B cell (primary cell): ENCODE data around the gene MTG2. TPM values are rescaled to one million over a fixed set of nuclear protein-coding genes. Genes with fewer than 3 reads are reported as not detected.

Experiments used
- ATAC-seq: fragments of 200-7000 bp; cut with Tn5 transposase; one replicate; pipeline ENCODE4 v1.10.0; 2021; ENCODE audit warnings: low read depth, mild to moderate bottlenecking, moderate number of reproducible peaks, moderate library complexity
- CTCF ChIA-PET: fragments of 350-600 bp; sonication (Branson Sonifier 250); formaldehyde crosslinking; loops from one replicate; lab custom pipeline; 2021; ENCODE audit warnings: antibody characterized with exemption, inconsistent platforms; lab: Charles Lee
- POLR2A ChIA-PET: fragments of 350-600 bp; sonication (Branson Sonifier 250); formaldehyde crosslinking; loops from one replicate; lab custom pipeline; 2021; ENCODE audit warnings: antibody characterized with exemption; lab: Charles Lee
- DNase-seq: peaks from one replicate; pipeline ENCODE4 v3.0.0; 2013
- H2AFZ ChIP-seq: 2 replicates; pipeline ENCODE4 v1.6.1; 2012; ENCODE audit warnings: mild to moderate bottlenecking, low read depth, low read length; ENCODE audit not compliant: insufficient read depth, poor library complexity, severe bottlenecking
- H3K27ac ChIP-seq, 2 donors: 1 replicate in 1 of 2; 2 replicates in 1 of 2; pipeline ENCODE4 v1.5.1; 2012 to 2013; ENCODE audit warnings: low read length in 2 of 2, mild to moderate bottlenecking in 2 of 2, moderate library complexity in 1 of 2
- H3K27me3 ChIP-seq, 4 experiments: fragments of 200-600 bp in 1 of 4; sonication (generic) in 1 of 4; replicated peaks in 1 of 4; 1 replicate in 2 of 4; 2 replicates in 2 of 4; pipeline versions ENCODE4 v1.6.1 to v1.7.0; 2013 to 2016; ENCODE audit warnings: low read length in 3 of 4, mild to moderate bottlenecking in 2 of 4, mixed read lengths in 1 of 4, moderate library complexity in 1 of 4; ENCODE audit not compliant: insufficient read depth in 4 of 4, control insufficient read depth in 3 of 4; ENCODE audit errors: control extremely low read depth in 1 of 4
- H3K36me3 ChIP-seq, 2 experiments: replicated peaks in 1 of 2; 1 replicate in 1 of 2; 2 replicates in 1 of 2; pipeline versions ENCODE4 v1.6.1 to v1.7.1; 2013; ENCODE audit warnings: low read length in 1 of 2; ENCODE audit not compliant: insufficient read depth in 2 of 2, control insufficient read depth in 1 of 2; ENCODE audit errors: control extremely low read depth in 1 of 2, extremely low read depth in 1 of 2
- H3K4me1 ChIP-seq, 2 donors: fragments of 200-600 bp in 1 of 2; sonication (generic) in 1 of 2; 1 replicate in 1 of 2; 2 replicates in 1 of 2; pipeline versions ENCODE4 v1.5.1 to v1.6.1; 2013 to 2017; ENCODE audit warnings: low read length in 2 of 2; ENCODE audit not compliant: control insufficient read depth in 2 of 2, insufficient read depth in 2 of 2
- H3K4me2 ChIP-seq: replicated peaks from 2 replicates; pipeline ENCODE3; 2012; ENCODE audit warnings: mild to moderate bottlenecking, low read depth, low read length; ENCODE audit not compliant: poor library complexity, severe bottlenecking
- H3K4me3 ChIP-seq, 5 experiments: fragments of 200-600 bp in 1 of 5; sonication (generic) in 1 of 5; 1 replicate in 3 of 5; 2 replicates in 2 of 5; pipeline versions ENCODE4 v1.5.1 to v1.7.0; 2011 to 2016; ENCODE audit warnings: low read length in 4 of 5, mild to moderate bottlenecking in 4 of 5, low read depth in 2 of 5, control low read depth in 1 of 5, moderate library complexity in 1 of 5; ENCODE audit not compliant: insufficient read depth in 1 of 5; ENCODE audit errors: control extremely low read depth in 1 of 5, extremely low read depth in 1 of 5
- H3K79me2 ChIP-seq: fragments of 200-600 bp; sonication (generic); one replicate; pipeline ENCODE4 v1.6.0; 2016; ENCODE audit warnings: low read length; ENCODE audit not compliant: control insufficient read depth, insufficient read depth
- H3K9ac ChIP-seq: fragments of 200-600 bp; sonication (generic); 2 replicates; pipeline ENCODE4 v1.6.1; 2017; ENCODE audit warnings: mild to moderate bottlenecking, low read length, moderate library complexity
- H3K9me3 ChIP-seq, 3 donors: one replicate each; pipeline versions ENCODE4 v1.6.1 to v1.7.1; 2013; ENCODE audit warnings: low read length in 2 of 3; ENCODE audit not compliant: control insufficient read depth in 2 of 3, insufficient read depth in 1 of 3; ENCODE audit errors: control extremely low read depth in 1 of 3
- H4K20me1 ChIP-seq: 2 replicates; pipeline ENCODE4 v1.6.0; 2012; ENCODE audit warnings: mild to moderate bottlenecking, low read length; ENCODE audit not compliant: insufficient read depth, control insufficient read depth, poor library complexity, severe bottlenecking
- H3K27ac Mint-ChIP-seq: one replicate; pipeline ENCODE4 v1.8.0; 2021; ENCODE audit warnings: mixed read lengths
- H3K27me3 Mint-ChIP-seq: one replicate; pipeline ENCODE4 v1.8.0; 2021; ENCODE audit warnings: mixed read lengths
- H3K4me1 Mint-ChIP-seq: one replicate; pipeline ENCODE4 v1.8.0; 2021; ENCODE audit warnings: mixed read lengths
- H3K4me3 Mint-ChIP-seq: one replicate; pipeline ENCODE4 v1.8.0; 2021; ENCODE audit warnings: mixed read lengths
- H3K9me3 Mint-ChIP-seq: one replicate; pipeline ENCODE4 v1.8.0; 2022; ENCODE audit warnings: mixed read lengths; ENCODE audit not compliant: insufficient read depth
- EZH2 ChIP-seq: IDR thresholded peaks from 2 replicates; pipeline ENCODE4 v1.6.1; 2012; ENCODE audit warnings: borderline replicate concordance, low read depth, mild to moderate bottlenecking, moderate library complexity, low read length; ENCODE audit not compliant: insufficient read depth, poor library complexity, severe bottlenecking
- WGBS: methylation state at CpG from one replicate; pipeline ENCODE4 v1.1.5; 2013; ENCODE audit warnings: missing lambda C conversion rate; ENCODE audit not compliant: insufficient coverage; 5-methylcytosine and 5-hydroxymethylcytosine counted together
- intact Hi-C: fragments of 100-400 bp; cut with micrococcal nuclease; formaldehyde crosslinking; loops from one replicate; pipeline ENCODE4 v1.10.0; 2022
- polyA plus RNA-seq: library from polyadenylated mRNA; depleted of rRNA; stranded (reverse); fragments of >200 nt; gene quantifications from 2 replicates; pipeline ENCODE4 v1.2.3, GENCODE V29; 2012
- total RNA-seq, 2 donors: library from RNA; stranded (reverse); fragments of 120-200 nt in 1 of 2; gene quantifications; 1 replicate in 1 of 2; 2 replicates in 1 of 2; pipeline versions ENCODE4 v1.2.3 to v1.2.4, GENCODE V29; 2013 to 2022
- TF ChIP-seq, protein P1 (sequence below): fragments of 200-600 bp; IDR thresholded peaks from one replicate; pipeline ENCODE4 v1.8.0; 2022; ENCODE audit warnings: antibody characterized with exemption, mild to moderate bottlenecking

The MTG2 gene
- total and polyA plus RNA-seq, 2 donors (not counting 1 experiment from before 2014, with no cell fraction given) = 29.6 to 48.4 TPM

DNA sequence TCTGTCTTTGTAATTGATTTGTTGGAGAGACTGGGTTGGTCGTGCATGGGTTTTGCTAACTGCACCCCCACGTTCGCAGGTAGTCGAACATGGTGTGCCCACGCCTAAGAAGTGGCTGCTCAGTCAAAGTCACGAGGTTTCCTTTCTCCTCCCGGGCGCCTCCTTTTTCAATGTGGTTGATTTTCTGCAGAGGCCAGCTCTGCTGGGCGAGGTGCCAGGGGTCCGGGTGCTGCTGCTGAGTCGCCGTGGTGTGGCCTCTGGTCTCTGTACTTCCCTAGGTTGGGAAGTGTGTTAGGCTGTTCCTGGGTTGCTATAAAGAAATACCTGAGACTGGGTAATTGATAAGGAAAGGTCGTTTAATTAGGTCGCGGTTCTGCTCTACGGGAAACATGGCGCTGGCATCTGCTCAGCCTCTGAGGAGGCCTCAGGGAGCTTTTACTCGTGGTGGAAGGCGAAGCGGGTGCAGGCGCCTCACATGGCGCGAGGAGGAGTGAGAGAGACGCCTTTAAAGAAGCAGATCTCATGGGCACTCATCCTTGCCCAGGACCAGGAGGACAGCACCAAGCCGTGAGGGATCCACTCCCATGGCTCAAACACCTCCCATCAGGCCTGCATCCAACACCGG, 69.6 kb downstream of the MTG2 start:
- POLR2A ChIA-PET = interaction anchor here (0.5 kb wide), 1 partner anchor 1000 kb away, joined by 3 read pairs; no protein-coding TSS in a partner anchor
- WGBS = 91% methylated on average over 24 of the region's 26 CpGs
- H3K4me1 Mint-ChIP-seq = peaks cover 24% of the 10 kb centered on the region
- Histone ChIP-seq H4K20me1 (peaks cover 92% of the 10 kb centered on the region), H3K36me3 (peaks cover 0 to 21% of the 10 kb centered on the region in 2 experiments), H3K4me2 (no peak overlapping the region), H3K79me2 (peaks cover 96% of the 10 kb centered on the region), H2AFZ (no peak overlapping the region), H3K4me3 (no peak overlapping the region), H3K27ac (no peak overlapping the region), H3K4me1 (peaks cover 9 to 16% of the 10 kb centered on the region in 2 donors), H3K9me3 (no peaks in the 10 kb centered on the region), H3K9ac (no peak overlapping the region), H3K27me3 (no peaks in the 10 kb centered on the region)
- no peaks in the 10 kb centered on the region for H3K27me3 Mint-ChIP-seq
- no peaks in the 10 kb centered on the region for H3K9me3 Mint-ChIP-seq
- CTCF ChIA-PET = no interaction called here
- ATAC-seq (no peak), DNase-seq (no peak)
- H3K4me3 Mint-ChIP-seq = no peak overlapping the region
- no peak overlapping the region for H3K27ac Mint-ChIP-seq
- TF ChIP-seq, protein P1, sequence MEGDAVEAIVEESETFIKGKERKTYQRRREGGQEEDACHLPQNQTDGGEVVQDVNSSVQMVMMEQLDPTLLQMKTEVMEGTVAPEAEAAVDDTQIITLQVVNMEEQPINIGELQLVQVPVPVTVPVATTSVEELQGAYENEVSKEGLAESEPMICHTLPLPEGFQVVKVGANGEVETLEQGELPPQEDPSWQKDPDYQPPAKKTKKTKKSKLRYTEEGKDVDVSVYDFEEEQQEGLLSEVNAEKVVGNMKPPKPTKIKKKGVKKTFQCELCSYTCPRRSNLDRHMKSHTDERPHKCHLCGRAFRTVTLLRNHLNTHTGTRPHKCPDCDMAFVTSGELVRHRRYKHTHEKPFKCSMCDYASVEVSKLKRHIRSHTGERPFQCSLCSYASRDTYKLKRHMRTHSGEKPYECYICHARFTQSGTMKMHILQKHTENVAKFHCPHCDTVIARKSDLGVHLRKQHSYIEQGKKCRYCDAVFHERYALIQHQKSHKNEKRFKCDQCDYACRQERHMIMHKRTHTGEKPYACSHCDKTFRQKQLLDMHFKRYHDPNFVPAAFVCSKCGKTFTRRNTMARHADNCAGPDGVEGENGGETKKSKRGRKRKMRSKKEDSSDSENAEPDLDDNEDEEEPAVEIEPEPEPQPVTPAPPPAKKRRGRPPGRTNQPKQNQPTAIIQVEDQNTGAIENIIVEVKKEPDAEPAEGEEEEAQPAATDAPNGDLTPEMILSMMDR = no peak
- TF ChIP-seq EZH2 = no peak
- intact Hi-C loops = no loop called here

Other genes starting within 250 kb of the MTG2 start
- gene TAF4, start 117.1 kb upstream of the MTG2 start, total RNA-seq = 36.9 and 39.5 TPM in 2 replicates
- 13.9 and 20.2 TPM in 2 replicates for gene TAF4, start 117.1 kb upstream of the MTG2 start, polyA plus RNA-seq
- gene LSM14B, start 60.6 kb upstream of the MTG2 start, total RNA-seq = 52.8 and 55.0 TPM in 2 replicates
- gene LSM14B, start 60.6 kb upstream of the MTG2 start, polyA plus RNA-seq = 26.8 and 33.1 TPM in 2 replicates
- 140 TPM in 2 replicates for gene PSMA7, start 39.6 kb upstream of the MTG2 start, total RNA-seq
- gene PSMA7, start 39.6 kb upstream of the MTG2 start, polyA plus RNA-seq = 252 and 368 TPM in 2 replicates
- 20.7 and 22.0 TPM in 2 replicates for gene SS18L1, start 39.3 kb upstream of the MTG2 start, total RNA-seq
- gene SS18L1, start 39.3 kb upstream of the MTG2 start, polyA plus RNA-seq = 14.9 and 15.4 TPM in 2 replicates
- gene HRH3, start 37.2 kb downstream of the MTG2 start, total RNA-seq = not detected in 2 replicates
- gene HRH3, start 37.2 kb downstream of the MTG2 start, polyA plus RNA-seq = not detected in 2 replicates
- 74.3 and 76.6 TPM in 2 replicates for gene OSBPL2, start 55.5 kb downstream of the MTG2 start, total RNA-seq
- 28.1 and 53.3 TPM in 2 replicates for gene OSBPL2, start 55.5 kb downstream of the MTG2 start, polyA plus RNA-seq
- 64.2 and 73.9 TPM in 2 replicates for gene ADRM1, start 120.0 kb downstream of the MTG2 start, total RNA-seq
- 63.3 and 87.2 TPM in 2 replicates for gene ADRM1, start 120.0 kb downstream of the MTG2 start, polyA plus RNA-seq
- 83.5 and 89.7 TPM in 2 replicates for gene LAMA5, start 184.3 kb downstream of the MTG2 start, total RNA-seq
- 25.6 and 52.9 TPM in 2 replicates for gene LAMA5, start 184.3 kb downstream of the MTG2 start, polyA plus RNA-seq
- gene RPS21, start 204.1 kb downstream of the MTG2 start, total RNA-seq = 2,429 and 2,653 TPM in 2 replicates
- gene RPS21, start 204.1 kb downstream of the MTG2 start, polyA plus RNA-seq = 9,603 and 17,028 TPM in 2 replicates
- 8.2 and 8.6 TPM in 2 replicates for gene CABLES2, start 224.3 kb downstream of the MTG2 start, total RNA-seq
- 4.8 and 6.1 TPM in 2 replicates for gene CABLES2, start 224.3 kb downstream of the MTG2 start, polyA plus RNA-seq
- gene RBBP8NL, start 244.5 kb downstream of the MTG2 start, total RNA-seq = not detected in 2 replicates
- gene RBBP8NL, start 244.5 kb downstream of the MTG2 start, polyA plus RNA-seq = not detected in 2 replicates